ENCODE results near the gene CDH4. TPM values are rescaled to one million over a fixed set of nuclear protein-coding genes. Genes with fewer than 3 reads are reported as not detected.

The CDH4 gene
- total and polyA plus RNA-seq, 2 of the 4 experiments (the other 2 are of a cell fraction): 1.6 to 3.5 TPM

DNA sequence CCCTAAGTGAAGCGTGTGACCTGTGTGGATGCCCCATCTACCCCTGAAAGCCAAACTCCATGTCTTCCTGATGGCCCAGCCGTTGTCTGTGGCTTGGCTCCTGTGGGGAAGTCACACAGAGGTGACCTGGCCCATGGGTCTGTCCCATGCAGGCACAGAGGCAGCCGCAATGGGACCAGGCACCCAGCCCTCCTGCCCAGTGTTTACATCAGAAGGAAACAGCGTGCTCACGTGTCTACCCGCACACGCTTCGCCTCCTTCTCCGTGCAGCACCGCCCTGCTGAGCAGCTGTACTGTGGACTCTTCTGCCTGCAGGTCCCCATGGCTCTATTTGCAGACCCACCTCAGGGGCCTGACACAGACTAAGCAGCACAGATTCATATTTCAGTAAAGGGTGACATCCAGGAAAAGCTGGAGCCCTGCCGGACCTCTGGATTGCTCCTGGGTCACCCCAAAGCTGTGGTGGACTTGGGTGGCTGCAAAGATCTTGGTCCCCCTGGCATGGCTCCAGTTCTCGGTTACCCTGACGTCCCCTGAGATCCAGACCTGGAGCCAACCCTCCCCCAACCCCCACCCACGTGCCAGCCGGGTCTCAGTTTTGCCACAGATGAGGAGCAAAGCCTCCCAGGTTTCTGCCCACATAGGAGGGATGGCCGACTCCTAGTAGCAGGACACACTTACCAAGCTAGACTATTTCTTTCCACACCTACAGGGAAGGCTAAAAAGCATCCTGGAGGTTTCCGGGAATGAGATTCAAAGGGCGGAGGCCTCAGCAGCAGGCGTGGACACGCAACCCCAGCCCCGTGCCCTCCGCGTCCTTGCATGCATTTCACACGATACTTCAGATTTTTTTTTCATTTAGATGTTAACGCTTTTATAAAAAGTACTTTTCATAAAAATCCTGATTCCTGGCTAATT, 120.3 kb downstream of the CDH4 start:
- dilution Hi-C loops (cut with HindIII; ENCODE audit: low sequenced_read_pairs, unreplicated experiment): no loop called here
- no TSS peak for BruUV-seq (replicated peaks)
- no peak overlapping the region for H2BK5ac ChIP-seq (ENCODE audit: low read depth, low read length, poor library complexity, severe bottlenecking)
- no peak for TF ChIP-seq RAD21 (IDR thresholded peaks at IDR 0.05; ENCODE audit: low read length)
- TF ChIP-seq NFE2L2 (IDR thresholded peaks at IDR 0.05; ENCODE audit: low read depth, low read length): no peak
- TF ChIP-seq MAZ (IDR thresholded peaks at IDR 0.05; ENCODE audit: borderline replicate concordance, low read depth, low read length): no peak
- TF ChIP-seq, protein P1, sequence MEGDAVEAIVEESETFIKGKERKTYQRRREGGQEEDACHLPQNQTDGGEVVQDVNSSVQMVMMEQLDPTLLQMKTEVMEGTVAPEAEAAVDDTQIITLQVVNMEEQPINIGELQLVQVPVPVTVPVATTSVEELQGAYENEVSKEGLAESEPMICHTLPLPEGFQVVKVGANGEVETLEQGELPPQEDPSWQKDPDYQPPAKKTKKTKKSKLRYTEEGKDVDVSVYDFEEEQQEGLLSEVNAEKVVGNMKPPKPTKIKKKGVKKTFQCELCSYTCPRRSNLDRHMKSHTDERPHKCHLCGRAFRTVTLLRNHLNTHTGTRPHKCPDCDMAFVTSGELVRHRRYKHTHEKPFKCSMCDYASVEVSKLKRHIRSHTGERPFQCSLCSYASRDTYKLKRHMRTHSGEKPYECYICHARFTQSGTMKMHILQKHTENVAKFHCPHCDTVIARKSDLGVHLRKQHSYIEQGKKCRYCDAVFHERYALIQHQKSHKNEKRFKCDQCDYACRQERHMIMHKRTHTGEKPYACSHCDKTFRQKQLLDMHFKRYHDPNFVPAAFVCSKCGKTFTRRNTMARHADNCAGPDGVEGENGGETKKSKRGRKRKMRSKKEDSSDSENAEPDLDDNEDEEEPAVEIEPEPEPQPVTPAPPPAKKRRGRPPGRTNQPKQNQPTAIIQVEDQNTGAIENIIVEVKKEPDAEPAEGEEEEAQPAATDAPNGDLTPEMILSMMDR (conservative IDR thresholded peaks at IDR 0.05; ENCODE audit: low read depth, low read length): no peak
- TF ChIP-seq SMC3 (IDR thresholded peaks at IDR 0.05; ENCODE audit: low read depth, low read length): no peak
- TF ChIP-seq FOS (IDR thresholded peaks at IDR 0.05; ENCODE audit: low read depth, low read length): no peak
- TF ChIP-seq RCOR1 (IDR thresholded peaks at IDR 0.05; ENCODE audit: insufficient replicate concordance, low read length): no peak
- TF ChIP-seq, protein P2, sequence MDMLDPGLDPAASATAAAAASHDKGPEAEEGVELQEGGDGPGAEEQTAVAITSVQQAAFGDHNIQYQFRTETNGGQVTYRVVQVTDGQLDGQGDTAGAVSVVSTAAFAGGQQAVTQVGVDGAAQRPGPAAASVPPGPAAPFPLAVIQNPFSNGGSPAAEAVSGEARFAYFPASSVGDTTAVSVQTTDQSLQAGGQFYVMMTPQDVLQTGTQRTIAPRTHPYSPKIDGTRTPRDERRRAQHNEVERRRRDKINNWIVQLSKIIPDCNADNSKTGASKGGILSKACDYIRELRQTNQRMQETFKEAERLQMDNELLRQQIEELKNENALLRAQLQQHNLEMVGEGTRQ (IDR thresholded peaks at IDR 0.05; ENCODE audit: low read depth, low read length): no peak
- no peak for TF ChIP-seq RFX5 (IDR thresholded peaks at IDR 0.05; ENCODE audit: low read depth, low read length)
- TF ChIP-seq POLR2A (IDR thresholded peaks at IDR 0.05; ENCODE audit: low read depth, low read length): no peak
- TF ChIP-seq MAFK (IDR thresholded peaks at IDR 0.05; ENCODE audit: low read depth, low read length): no peak
- TF ChIP-seq MXI1 (IDR thresholded peaks at IDR 0.05; ENCODE audit: borderline replicate concordance, low read depth, low read length): no peak
- TF ChIP-seq, protein P3, sequence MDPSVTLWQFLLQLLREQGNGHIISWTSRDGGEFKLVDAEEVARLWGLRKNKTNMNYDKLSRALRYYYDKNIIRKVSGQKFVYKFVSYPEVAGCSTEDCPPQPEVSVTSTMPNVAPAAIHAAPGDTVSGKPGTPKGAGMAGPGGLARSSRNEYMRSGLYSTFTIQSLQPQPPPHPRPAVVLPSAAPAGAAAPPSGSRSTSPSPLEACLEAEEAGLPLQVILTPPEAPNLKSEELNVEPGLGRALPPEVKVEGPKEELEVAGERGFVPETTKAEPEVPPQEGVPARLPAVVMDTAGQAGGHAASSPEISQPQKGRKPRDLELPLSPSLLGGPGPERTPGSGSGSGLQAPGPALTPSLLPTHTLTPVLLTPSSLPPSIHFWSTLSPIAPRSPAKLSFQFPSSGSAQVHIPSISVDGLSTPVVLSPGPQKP (IDR thresholded peaks at IDR 0.05; ENCODE audit: borderline replicate concordance, low read depth, low read length): no peak
- TF ChIP-seq CEBPB (IDR thresholded peaks at IDR 0.05; ENCODE audit: low read depth, low read length): no peak

More for the DNA sequence above, 120.3 kb downstream of the CDH4 start:
- Histone ChIP-seq H3K27me3 (ENCODE audit: control insufficient read depth, insufficient read depth, low read length) (no peaks in the 10 kb centered on the region), H4K5ac (ENCODE audit: low read depth, low read length) (no peak overlapping the region), H3K9me3 (ENCODE audit: control insufficient read depth, insufficient read depth, low read length) (peaks cover 6% of the 10 kb centered on the region; the same call in 1 of the 2 replicates), H3K9ac (ENCODE audit: low read depth, low read length) (no peak overlapping the region), H2AFZ (replicated peaks; ENCODE audit: low read length, poor library complexity) (no peak overlapping the region), H2BK15ac (ENCODE audit: low read depth, low read length) (no peak overlapping the region), H3K14ac (replicated peaks; ENCODE audit: low read depth, low read length) (no peak overlapping the region), H4K8ac (ENCODE audit: low read depth in 2 of 2, low read length in 2 of 2) (no peak overlapping the region), H3K4me3 (ENCODE audit: insufficient read depth, low read depth, low read length) (no peak overlapping the region), H2AK5ac (ENCODE audit: low read depth, low read length) (no peak overlapping the region), H3K79me1 (ENCODE audit: low read depth in 1 of 2, low read length in 2 of 2) (peaks cover 3 to 9% of the 10 kb centered on the region in 2 experiments; a peak in 3 of 4 replicates), H2AK9ac (replicated peaks; ENCODE audit: low read depth, low read length, poor library complexity) (no peak overlapping the region), H2BK20ac (ENCODE audit: low read depth, low read length) (no peak overlapping the region), H3K4me1 (ENCODE audit: control insufficient read depth, insufficient read depth, low read length) (peaks cover 5% of the 10 kb centered on the region; the same call in 1 of the 2 replicates), H3K27ac (ENCODE audit: insufficient read depth, low read length) (no peak overlapping the region), H3K36me3 (ENCODE audit: control insufficient read depth, insufficient read depth, low read length) (no peaks in the 10 kb centered on the region), H4K20me1 (ENCODE audit: insufficient read depth, low read length) (no peaks in the 10 kb centered on the region; the same call in 1 of the 2 replicates), H2BK120ac (ENCODE audit: low read depth, low read length) (no peak overlapping the region), H3K18ac (ENCODE audit: low read depth, low read length) (no peak overlapping the region), H3K23ac (ENCODE audit: low read depth, low read length) (no peak overlapping the region), H3K9me1 (ENCODE audit: insufficient read depth, low read length) (no peaks in the 10 kb centered on the region), H4K91ac (ENCODE audit: insufficient read depth, low read depth, low read length) (no peak overlapping the region), H3K56ac (ENCODE audit: extremely low read depth, insufficient read depth, low read length) (no peak overlapping the region), H3K4me2 (ENCODE audit: low read depth, low read length) (no peak overlapping the region), H3K4ac (ENCODE audit: low read depth, low read length) (no peak overlapping the region)
- ChIA-PET POLR2A (ENCODE audit: unreplicated experiment) (no interaction called here), CTCF (no interaction called here)
- 62% methylated on average over 10 of the region's 25 CpGs; no CpG with 5 or more reads in 1 of the 2 experiments for WGBS, 2 experiments (ENCODE audit: extremely low coverage in 2 of 2, insufficient read length in 1 of 2)
- in situ Hi-C loops (cut with MboI; ENCODE audit: low sequenced_read_pairs) (no loop called here), intact Hi-C loops (cut with micrococcal nuclease) (no loop called here)
- DNase-seq (no peak), ATAC-seq (ENCODE audit: low read depth) (peak; percentile 25; the same call in 1 of the 2 replicates)

Data from IMR-90 (cell line).